ENCODE results near the gene LYG1.
"Not testable (repeated sequence)": the region's sequence is repeated elsewhere in the genome, so short reads cannot be mapped to it uniquely, and the experiment has no call there.

LYG1 gene

DNA sequence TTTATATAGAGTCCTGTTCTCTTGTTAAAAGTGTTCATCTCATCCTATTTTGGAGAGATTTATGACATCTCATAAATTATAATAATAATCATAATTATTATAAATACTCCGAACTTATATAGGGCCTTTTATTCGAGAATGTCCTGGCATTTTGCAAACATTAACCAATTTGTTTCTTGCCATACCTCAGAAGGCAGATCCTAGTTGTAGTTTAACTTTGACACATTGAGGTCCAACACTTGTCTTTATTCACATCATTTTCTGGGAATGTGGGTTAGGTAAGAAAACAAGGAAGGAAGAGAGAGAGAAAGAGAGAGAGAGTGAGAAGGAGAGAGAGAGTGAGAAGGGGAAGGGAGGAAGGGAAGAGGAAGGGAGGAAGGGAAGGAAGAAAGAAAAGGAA, at the start of gene LYG1:
Gene LYG1 (minus strand): TSS at position 101 of the 400 bp plus-strand sequence. CDS start 5,527 bp downstream, outside the sequence.
- DNase-seq: not testable (repeated sequence)

DNA sequence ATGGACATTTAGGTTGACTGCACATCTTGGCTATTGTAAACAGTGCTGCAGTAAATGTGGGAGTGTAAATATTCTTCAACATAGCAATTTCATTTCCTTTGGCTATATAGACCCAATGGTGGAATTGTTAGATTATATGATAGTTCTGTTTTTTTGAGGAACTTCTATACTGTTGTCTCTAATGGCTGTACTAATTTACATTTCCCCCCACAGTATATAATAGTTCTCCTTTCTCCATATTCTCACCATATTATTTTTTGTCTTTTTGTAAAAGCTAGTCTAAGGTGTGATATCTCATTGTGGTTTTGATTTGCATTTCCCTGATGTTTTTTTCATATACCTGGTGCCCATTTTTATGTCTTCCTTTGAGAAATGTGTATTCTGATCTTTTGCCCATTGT, 49.2 kb upstream of the LYG1 start:
- no peak for DNase-seq

DNA sequence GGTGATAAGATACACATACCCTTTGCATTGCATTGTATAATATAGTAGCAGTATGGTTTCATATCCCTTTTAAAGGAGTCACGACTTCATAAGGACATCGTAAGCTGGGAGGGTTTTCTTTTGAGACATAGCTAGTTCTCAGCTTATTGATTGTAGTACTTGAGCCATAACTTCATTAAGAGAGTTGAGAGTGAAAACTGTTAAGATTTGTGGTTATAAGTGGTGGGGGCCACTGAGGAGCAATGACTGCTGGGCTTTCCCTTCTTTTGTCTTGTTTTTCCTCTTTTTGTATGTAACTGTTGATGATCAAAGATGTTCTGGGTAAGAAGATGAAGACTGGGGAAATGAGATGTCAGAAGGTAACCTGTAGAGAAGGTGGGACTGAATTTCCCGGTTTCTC, 47.2 kb upstream of the LYG1 start:
- no peak for DNase-seq

DNA sequence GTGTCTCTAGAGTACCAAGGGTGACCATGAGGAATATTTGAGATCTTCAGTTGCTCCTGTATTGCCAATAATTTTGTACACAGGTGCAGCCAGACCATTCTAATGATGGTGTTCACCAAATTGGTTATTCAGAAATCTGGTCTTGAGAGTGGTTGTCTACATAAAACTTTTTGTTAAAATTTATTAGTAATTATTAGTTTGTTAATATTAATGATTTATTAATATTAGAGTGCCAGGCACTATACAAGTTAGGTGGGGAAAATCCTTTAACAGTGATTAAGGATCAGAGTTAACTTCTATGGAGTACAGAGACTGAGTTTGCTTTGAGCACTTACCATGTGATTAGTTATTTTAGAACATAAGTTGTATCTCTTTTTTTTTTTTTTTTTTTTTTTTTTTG, 45.2 kb upstream of the LYG1 start:
- DNase-seq: no peak

DNA sequence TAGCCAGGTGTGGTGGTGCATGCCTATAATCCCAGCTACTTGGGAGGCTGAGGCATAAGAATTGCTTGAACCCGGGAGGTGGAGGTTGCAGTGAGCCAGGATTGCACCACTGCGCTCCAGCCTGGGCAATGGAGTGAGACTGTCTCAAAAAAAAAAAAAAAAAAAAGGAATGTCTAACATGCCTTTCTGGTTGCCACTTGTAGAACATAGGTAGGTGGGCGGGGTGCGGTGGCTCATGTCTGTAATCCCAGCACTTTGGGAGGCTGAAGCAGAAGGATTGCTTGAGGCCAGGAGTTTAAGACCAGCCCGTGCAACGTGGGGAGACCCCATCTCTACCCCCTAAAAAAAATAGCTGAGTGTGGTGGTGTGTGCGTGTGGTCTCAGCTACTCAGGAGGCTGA, 44.4 kb upstream of the LYG1 start:
- DNase-seq: not testable (repeated sequence)

DNA sequence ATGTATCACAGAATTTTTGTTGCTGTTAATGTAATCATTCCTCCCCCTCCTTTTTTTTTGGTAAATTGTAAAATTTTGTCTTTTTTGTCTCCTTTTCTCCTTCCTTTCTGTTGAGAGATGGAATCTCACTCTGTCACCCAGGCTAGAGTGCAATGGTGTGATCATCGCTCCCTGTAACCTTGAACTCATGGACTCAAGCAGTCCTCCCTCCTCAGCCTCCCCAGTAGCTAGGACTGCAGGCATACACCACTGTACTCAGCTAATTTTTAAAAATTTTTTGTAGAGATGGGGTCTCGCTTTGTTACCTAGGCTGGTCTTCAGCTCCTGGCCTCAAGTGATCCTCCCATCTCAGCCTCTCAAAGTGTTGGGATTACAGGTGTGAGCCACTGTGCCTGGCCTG, 41.5 kb upstream of the LYG1 start:
- DNase-seq: no peak

DNA sequence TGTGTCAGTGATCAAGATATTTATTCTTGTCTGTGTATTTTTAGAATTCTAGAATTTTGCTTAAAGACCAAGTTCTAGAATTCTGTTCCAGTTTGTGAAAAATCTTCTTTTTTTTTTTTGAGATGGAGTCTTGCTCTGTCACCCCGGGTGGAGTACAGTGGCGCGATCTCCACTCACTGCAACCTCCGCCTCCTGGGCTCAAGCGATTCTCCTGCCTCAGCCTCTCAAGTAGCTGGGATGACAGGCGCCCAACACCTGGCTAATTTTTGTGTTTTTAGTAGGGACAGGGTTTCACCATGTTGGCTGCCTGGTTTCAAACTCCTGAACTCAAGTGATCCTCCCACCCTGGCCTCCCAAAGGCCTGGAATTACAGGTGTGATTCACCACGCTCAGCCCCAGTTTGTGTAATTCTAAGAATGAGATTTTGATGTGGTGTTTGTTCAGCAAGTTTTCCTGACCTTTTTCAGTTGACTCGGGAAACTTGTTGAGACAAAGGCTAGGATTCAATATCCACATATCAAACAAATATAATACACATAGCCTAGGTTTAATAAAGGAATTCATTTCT, 39.8 kb upstream of the LYG1 start:
- no peak for DNase-seq

DNA sequence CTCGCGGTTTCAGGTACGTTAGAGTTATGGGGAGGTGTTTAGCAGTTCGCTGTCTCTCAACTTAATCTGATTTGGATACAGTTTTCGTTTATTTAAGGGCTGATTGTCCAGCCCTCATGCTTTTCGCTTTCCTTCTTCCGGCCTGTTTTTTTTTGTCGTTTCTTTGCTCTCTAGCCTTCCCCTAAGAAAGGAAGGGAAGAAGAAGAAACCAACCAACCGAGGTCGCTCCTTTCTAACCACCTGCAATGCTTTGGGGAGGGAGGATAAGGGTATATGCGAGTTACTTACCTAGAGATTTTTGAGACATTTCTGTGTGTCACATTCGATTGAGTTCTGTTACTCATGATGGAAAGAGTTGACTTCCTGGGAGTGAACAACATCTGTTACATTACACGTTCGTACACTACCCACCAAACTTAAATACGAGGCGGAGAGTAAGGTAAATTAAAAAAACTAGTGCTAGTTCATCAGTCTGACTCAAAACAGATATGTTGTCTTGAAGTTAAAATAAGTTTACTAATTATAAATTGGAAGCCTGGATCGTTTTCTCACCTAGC, 37.1 kb upstream of the LYG1 start:
- DNase-seq: peak; percentile 57

DNA sequence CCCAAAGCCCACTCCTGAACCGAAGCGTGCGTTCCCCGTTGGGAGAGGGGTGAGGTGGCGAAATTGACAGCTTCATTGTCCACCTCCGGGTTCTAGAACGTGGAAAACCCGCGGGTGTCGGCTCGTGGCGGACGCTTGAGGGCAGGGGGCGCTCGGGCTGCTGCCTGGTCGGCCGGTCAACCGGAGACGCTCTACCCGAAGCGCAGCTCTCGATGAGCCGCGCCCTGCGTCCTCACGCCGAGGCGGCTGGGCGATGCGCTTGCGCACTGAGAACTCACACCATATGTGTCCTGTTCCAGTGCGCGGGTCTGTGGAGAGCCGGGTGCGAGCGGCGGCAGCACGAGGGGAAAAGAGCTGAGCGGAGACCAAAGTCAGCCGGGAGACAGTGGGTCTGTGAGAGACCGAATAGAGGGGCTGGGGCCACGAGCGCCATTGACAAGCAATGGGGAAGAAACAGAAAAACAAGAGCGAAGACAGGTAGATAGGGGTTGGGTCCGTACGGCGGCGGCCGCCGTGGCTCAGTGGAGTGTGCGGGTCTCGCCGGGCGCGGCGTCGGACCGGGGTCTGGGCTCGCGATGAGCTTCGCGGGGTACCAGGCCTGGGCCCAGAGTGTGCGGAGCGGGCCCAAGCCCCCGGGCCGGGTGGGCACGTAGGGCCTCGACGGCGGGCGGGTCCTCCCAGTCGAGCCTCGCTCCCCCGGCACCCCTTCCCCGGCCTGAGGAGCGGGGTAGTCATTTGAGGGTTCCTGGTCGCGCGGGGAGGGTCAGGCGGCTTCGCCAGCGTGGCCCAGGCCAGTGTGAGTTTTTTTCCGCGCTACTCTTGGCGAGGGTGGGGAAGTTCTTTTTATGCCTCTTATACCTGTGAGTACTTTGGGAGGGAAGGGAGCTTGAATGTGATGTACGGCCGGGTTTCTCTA, 36.4 kb upstream of the LYG1 start, which contains the start of gene EIF5B:
Gene EIF5B (plus strand): TSS at position 277 of the 916 bp plus-strand sequence. CDS start 166 bp downstream, at position 443.
- DNase-seq: peak; percentile 93

DNA sequence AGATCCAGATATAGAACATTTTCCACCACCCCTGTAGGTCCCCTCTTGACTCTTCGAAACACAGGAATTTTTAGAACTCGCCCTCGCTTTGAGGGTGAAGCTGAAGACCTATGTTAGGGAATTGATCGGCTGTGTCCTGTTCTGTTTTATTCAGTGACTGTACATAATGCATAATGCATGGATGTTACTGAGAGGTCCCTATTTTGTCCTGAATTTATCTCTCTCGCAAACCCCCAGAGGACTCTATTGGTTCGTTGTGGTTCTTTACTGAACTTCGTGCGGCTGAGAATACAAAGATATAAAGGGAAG, 35.8 kb upstream of the LYG1 start:
- no peak for DNase-seq

DNA sequence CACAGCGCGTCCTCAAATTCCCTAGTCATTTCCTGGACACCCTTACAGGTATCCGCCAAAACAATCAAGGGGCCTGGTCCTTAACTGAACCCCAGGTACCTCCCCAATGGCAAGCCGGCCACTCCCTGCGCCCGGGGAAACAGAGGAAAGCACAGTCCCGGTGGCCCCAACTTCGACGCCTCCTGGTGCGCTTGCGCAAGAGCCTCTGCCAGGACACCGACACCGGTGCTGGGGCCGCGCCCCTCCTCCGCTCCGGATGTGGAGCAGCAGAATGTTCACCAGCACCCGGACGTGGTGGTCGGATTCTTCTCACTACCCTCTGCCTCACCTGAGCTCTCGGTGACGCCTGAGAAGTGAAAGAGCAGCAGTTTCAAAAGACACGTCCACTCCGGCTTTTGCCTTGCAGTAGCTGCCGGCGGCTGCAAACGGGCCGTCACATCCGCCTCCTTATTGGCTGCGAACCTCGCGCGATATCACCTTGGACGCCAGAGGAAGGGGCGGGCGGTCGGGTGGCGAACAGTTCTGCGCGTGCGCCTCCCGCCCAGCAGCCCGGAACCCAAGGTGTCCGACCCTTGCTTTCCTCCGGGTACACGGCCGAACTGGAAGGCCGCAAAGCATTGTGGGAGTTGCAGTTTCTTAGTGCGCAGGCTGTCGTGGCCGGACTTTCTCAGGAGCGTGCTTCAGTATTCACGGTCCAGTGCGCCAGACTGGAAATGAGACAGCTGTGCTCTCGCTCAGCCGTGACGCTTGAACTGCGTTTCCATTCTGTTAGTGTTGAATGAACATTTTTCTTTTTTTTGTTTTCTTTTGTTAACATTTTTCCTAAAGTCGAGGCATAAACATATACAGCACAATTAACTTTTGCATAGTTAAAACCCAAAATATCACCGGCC, 35.2 kb upstream of the LYG1 start, which contains the start of gene TXNDC9:
Gene TXNDC9 (minus strand): TSS at position 423 of the 893 bp plus-strand sequence. CDS start 3,123 bp downstream, outside the sequence.
- peak; percentile 100 for DNase-seq

DNA sequence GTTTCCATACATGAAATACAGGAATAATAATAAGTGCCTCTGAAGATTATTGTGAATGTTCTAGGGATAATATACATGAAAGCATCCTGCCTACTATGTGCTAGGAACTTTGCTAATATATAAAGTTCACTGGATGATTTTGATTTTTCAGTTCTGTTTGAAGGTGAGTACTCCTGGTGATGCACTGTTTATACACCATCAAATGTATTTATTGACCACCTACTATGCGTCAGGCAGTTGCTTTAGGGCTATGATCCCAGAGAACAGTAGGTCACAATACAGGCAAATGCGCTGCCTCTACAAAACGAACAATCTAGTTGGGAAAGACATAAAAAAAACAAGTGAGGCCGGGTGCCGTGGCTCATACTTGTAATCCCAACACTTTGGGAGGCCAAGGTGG, 24.4 kb upstream of the LYG1 start:
- DNase-seq: no peak

DNA sequence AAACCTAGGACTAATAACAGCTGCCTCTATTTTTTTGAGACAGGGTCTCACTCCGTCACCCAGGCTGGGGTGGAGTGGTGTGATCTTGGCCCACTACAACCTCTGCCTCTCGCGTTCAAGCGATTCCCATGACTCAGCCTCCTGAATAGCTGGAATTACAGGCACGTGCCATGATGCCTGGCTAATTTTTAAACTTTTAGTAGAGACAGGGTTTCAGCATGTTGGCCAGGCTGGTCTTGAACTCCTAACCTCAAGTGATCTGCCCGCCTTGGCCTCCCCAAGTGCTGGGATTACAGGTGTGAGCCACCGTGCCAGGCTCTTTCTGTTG, 16.8 kb upstream of the LYG1 start:
- DNase-seq: not testable (repeated sequence)

DNA sequence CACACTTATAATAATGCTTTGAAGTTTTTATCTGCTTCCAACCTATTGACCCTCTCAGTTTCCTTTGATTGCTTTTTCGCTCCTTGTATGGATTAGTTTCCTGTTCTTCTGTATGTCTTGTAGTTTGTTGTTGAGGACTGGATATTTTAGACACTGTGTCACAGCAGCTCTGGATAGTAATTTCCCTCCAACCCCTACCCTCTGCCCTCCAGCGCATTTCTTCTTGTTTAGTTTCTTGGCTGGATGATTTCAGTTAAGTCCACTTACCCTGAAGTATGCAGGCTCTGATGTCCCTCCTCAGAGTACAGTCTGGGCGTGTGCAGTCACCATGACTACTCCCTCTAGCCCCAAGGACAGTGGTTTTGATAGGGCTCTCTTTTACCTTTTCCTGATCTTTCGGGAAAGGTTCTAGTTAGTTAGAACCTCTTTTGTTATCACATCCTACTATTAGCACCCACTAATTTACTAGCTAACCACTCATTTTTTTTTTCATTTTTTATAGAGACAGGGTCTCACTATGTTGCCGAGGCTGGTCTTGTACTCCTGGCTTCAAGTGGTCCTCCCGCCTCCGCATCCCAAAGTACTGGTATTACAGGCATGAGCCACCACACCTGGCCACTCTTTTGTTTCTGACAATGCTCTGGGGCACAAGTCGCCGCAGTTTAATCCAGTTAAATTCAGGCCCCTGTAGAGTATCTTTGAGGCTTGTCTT, 16.3 kb upstream of the LYG1 start:
- no peak for DNase-seq

DNA sequence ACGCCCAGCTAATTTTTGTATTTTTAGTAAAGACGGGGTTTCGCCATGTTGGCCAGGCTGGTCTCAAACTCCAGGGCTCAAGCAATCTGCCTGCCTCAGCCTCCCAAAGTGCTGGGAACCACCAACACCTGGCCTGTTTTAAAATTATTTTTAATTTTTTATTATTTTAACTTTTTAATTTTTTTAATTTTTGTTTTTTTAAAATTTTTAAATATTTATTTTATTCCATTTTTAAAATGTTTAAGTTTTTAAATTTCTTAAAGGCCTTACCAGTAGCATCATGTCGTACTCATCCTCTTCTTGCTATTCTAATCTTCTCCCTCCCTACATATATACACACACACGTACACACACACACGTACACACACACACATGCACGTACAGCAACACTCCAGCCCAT, 1.4 kb downstream of the LYG1 start:
- DNase-seq: no peak

DNA sequence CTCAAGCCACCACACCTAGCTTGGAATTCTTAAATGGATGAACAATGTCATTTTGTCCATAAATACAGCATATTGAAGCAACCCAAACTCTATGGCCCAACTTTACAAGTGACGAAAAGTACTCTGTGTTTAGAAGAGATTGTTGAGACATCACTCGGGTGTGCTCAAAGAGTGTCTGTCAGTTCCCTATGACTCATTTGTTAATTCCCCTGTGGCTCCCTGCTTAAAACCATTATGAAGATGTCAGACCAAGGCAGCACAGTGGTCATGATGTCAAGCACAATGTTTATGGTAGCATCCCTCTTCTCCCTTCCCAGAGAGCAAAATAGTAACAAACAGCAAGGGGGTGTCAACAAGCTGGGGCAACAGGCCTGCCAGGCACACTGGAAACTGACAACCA, 3.0 kb downstream of the LYG1 start:
- DNase-seq: no peak

DNA sequence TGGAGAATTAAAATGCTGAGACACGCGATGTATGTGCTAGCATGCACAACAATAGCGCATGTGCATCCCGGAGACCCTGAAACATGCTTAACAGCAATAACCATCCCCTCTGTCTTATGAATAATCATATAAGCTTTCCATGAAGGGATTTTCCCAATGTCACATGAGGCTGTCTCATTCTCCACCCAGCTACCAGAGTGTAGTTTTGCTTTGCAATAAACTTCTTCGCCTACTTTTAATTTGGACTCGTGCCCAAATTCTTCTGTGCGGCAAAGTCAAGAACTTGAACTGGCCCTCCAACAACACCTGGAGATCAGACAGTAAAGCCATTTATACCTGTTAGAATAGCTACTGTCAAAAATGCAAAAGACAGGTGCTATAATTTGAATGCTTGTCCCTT, 15.5 kb downstream of the LYG1 start:
- no peak for DNase-seq

DNA sequence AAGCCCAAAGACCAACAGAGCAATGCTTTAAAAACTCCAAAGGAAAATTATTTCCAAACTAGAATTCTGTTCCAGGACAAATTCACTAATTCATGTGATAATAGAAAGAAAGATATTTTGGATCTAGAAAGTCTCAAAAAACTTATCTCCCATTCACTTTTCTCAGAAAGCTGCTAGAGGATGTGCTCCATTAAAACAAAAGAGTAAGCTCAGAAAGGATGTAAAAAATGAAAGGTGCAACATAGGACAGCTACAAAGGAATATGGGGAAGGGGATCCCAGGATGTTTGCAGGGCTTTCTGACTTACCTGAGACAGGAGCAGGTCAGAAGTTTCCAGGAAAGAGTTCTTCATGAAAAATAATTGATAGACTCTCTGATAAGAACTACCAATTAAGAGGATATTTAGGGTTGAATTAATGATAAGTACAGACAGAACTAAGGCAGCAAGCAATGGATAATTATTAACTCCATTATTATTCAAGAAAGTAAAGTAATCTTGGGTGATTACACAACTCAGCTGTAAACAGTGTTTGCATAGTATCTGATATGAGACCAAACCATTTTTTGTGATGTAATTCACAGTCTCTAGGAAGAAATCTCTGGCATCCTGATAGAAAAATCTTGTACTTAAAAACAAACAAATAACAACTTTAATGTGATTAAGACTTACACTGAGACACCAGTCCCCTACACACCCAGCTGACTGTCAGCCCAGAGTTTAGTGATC, 20.9 kb downstream of the LYG1 start:
- DNase-seq: no peak

DNA sequence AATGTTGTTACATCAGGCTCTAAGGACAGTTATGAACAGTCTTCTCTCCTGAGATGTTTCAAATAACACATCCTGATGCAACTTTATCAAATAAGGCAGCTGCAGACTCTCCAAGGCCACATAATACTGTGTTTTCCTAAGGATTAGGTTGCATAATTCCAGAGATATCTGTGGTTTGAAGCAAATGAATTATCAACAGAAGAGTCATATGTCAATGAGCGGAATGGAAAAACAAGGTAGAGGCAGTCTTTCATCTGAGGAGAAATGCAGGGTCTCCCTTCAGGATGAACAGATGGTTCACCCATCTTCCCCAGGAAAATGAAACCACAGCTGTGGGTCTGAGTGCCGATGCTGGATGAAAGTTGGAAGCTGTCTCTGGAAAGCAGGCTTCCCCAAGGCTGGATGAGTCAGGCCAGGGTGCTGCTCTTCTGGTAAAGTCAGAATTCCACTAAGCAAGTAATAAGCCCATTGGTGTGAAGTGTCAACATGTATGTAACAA, 22.2 kb downstream of the LYG1 start:
- DNase-seq: peak; percentile 94

DNA sequence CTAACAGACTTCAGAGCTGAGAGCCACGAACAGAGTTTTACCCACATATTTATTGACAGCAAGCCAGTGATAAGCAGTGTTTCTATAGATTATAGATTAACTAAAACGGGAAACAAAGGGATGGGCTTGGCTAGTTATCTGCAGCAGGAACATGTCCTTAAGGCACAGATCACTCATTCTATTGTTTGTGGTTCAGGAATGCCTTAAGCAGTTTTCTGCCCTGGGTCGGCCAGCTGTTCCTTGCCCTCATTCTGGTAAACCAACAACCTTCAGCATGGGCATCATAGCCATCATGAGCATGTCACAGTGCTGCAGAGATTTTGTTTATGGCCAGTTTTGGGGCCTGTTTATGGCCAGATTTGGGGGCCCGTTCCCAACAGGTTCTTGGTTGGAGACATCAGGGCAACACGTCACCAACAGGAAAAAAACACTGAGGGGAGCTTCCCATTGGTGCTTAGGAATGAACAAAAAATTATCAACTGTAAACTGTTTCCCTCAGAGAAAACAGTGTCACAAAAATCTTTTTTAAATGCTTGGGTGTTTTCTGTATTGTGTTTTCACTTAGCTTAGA, 22.7 kb downstream of the LYG1 start:
- peak; percentile 30 for DNase-seq

DNA sequence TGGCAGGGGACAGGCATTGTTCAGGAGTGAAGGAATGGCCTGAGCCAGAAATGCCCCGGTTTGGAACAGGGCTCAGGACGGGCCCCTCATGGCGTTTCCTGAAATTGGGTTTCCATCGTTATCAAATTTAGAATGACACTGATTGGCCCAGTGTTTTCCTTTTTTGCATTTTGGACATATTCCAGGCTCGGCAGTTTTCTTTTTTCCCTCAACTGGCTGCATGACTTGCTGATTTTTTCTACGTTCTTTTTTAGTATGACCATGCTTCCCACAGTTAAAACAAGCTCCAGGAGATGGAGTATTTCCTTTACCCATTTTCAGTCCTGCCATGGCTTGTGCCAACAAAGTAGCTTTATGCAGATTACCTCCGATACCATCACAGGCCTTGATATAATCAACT, 25.1 kb downstream of the LYG1 start:
- no peak for DNase-seq

Data from NCI-H2171 treated with DMSO at 0.1 percent for 48 hours (cell line).